HEK293 (cell line): Measurements from ENCODE around the gene HK2.

Source experiments
- CTCF ChIA-PET: fragments of 350-600 bp; formaldehyde crosslinking; extraction: SDS; loops from one replicate; lab custom pipeline; 2021; ENCODE audit warnings: antibody characterized with exemption; lab: Yijun Ruan, JAX
- POLR2A ChIA-PET: fragments of 300-600 bp; formaldehyde crosslinking; extraction: SDS; loops from one replicate; lab custom pipeline; 2020; ENCODE audit warnings: antibody characterized with exemption, inconsistent platforms; lab: Yijun Ruan, JAX
- H3K27ac ChIP-seq: fragments of 200-500 bp; sonication (Bioruptor generic); 2 replicates; pipeline ENCODE4 v1.5.1; 2014; ENCODE audit warnings: low read depth, low read length, control low read depth, inconsistent platforms; ENCODE audit errors: extremely low read depth
- H3K36me3 ChIP-seq, 2 experiments: fragments of 200-500 bp in 1 of 2; sonication (Bioruptor generic) in 1 of 2; 1 replicate in 1 of 2; 2 replicates in 1 of 2; pipeline ENCODE4 v1.5.1; 2014 to 2017; ENCODE audit warnings: inconsistent platforms in 2 of 2, low read length in 2 of 2; ENCODE audit not compliant: control insufficient read depth in 2 of 2, insufficient read depth in 1 of 2
- H3K4me1 ChIP-seq: fragments of 200-500 bp; sonication (Bioruptor generic); 2 replicates; pipeline ENCODE4 v1.5.1; 2014; ENCODE audit warnings: mild to moderate bottlenecking, low read length, inconsistent platforms; ENCODE audit not compliant: control insufficient read depth, insufficient read depth
- H3K4me3 ChIP-seq: 2 replicates; pipeline ENCODE4 v1.5.1; 2011; ENCODE audit warnings: low read depth, mild to moderate bottlenecking, control low read depth, low read length, moderate library complexity
- H3K9me3 ChIP-seq: fragments of 200-500 bp; sonication (Bioruptor generic); 2 replicates; pipeline ENCODE4 v1.5.1; 2014; ENCODE audit warnings: low read depth, low read length, inconsistent platforms; ENCODE audit not compliant: control insufficient read depth, insufficient read depth
- GFI1B ChIP-seq: fragments of 450-650 bp; formaldehyde crosslinking; IDR thresholded peaks from 2 replicates; pipeline ENCODE4 v1.5.1; 2016; ENCODE audit warnings: missing biosample characterization, missing genetic modification characterization
- HOXC10 ChIP-seq: sonication (generic); formaldehyde crosslinking; IDR thresholded peaks from 2 replicates; pipeline ENCODE4 v1.8.1; 2023; ENCODE audit warnings: mild to moderate bottlenecking, missing genetic modification reagents
- HOXD13 ChIP-seq: sonication (generic); formaldehyde crosslinking; IDR thresholded peaks from 2 replicates; pipeline ENCODE4 v1.8.0; 2022; ENCODE audit warnings: missing genetic modification reagents, borderline replicate concordance
- KLF1 ChIP-seq: fragments of 450-650 bp; formaldehyde crosslinking; IDR thresholded peaks from 2 replicates; pipeline ENCODE4 v1.5.1; 2016; ENCODE audit warnings: missing biosample characterization, missing genetic modification characterization
- KLF9 ChIP-seq: fragments of 450-650 bp; formaldehyde crosslinking; IDR thresholded peaks from 2 replicates; pipeline ENCODE4 v1.5.1; 2016; ENCODE audit warnings: missing biosample characterization, missing genetic modification characterization, low read depth
- REST ChIP-seq: fragments of 450-650 bp; formaldehyde crosslinking; IDR thresholded peaks from 2 replicates; pipeline ENCODE4 v1.5.1; 2016; ENCODE audit warnings: missing biosample characterization, missing genetic modification characterization
- ZBTB21 ChIP-seq: fragments of 450-650 bp; formaldehyde crosslinking; IDR thresholded peaks from 2 replicates; pipeline ENCODE4 v1.5.1; 2017; ENCODE audit warnings: missing biosample characterization, missing genetic modification characterization
- ZNF146 ChIP-seq: fragments of 450-650 bp; formaldehyde crosslinking; IDR thresholded peaks from 2 replicates; pipeline ENCODE4 v1.5.1; 2016; ENCODE audit warnings: missing biosample characterization, missing genetic modification characterization
- ZNF26 ChIP-seq: fragments of 450-650 bp; formaldehyde crosslinking; IDR thresholded peaks from 2 replicates; pipeline ENCODE4 v1.5.1; 2016; ENCODE audit warnings: missing biosample characterization, missing genetic modification characterization
- ZNF280C ChIP-seq: fragments of 450-650 bp; formaldehyde crosslinking; IDR thresholded peaks from 2 replicates; pipeline ENCODE4 v1.5.1; 2016; ENCODE audit warnings: missing biosample characterization, missing genetic modification characterization
- ZNF350 ChIP-seq: fragments of 450-650 bp; formaldehyde crosslinking; IDR thresholded peaks from 2 replicates; pipeline ENCODE4 v1.5.0; 2017; ENCODE audit warnings: missing biosample characterization, mild to moderate bottlenecking, missing genetic modification characterization
- ZNF514 ChIP-seq: fragments of 450-650 bp; formaldehyde crosslinking; IDR thresholded peaks from 2 replicates; pipeline ENCODE4 v1.5.1; 2016; ENCODE audit warnings: missing biosample characterization, missing genetic modification characterization
- ZNF623 ChIP-seq: fragments of 450-650 bp; formaldehyde crosslinking; IDR thresholded peaks from 2 replicates; pipeline ENCODE4 v1.5.1; 2016; ENCODE audit warnings: missing biosample characterization, missing genetic modification characterization
- ZNF704 ChIP-seq: fragments of 450-650 bp; formaldehyde crosslinking; IDR thresholded peaks from 2 replicates; pipeline ENCODE4 v1.5.1; 2016; ENCODE audit warnings: missing biosample characterization, missing genetic modification characterization
- ZNF792 ChIP-seq: fragments of 450-650 bp; formaldehyde crosslinking; IDR thresholded peaks from 2 replicates; pipeline ENCODE4 v1.5.1; 2016; ENCODE audit warnings: missing biosample characterization, missing genetic modification characterization
- TF ChIP-seq, protein P1 (sequence below): fragments of 450-650 bp; formaldehyde crosslinking; conservative IDR thresholded peaks from 2 replicates; pipeline ENCODE4 v1.5.1; 2016; ENCODE audit warnings: low read depth, missing biosample characterization, missing genetic modification characterization
- TF ChIP-seq, protein P2 (sequence below): fragments of 450-650 bp; formaldehyde crosslinking; IDR thresholded peaks from 2 replicates; pipeline ENCODE4; 2016; ENCODE audit warnings: missing biosample characterization, missing genetic modification characterization

The HK2 gene

GRCh38 chr2:74824679-74825078 is 9.2 kb upstream of the HK2 start (continued):
- TF ChIP-seq HOXD13 (no peak), ZNF280C (no peak), REST (tag by site-specific recombination) (no peak), KLF9 (tag by site-specific recombination) (no peak), ZBTB21 (tag by site-specific recombination) (no peak), HOXC10 (CRISPR knock-in tag) (no peak)

GRCh38 chr2:74828543-74828942 is 5.4 kb upstream of the HK2 start:
- POLR2A ChIA-PET, result no interaction called here
- TF ChIP-seq, protein P1, sequence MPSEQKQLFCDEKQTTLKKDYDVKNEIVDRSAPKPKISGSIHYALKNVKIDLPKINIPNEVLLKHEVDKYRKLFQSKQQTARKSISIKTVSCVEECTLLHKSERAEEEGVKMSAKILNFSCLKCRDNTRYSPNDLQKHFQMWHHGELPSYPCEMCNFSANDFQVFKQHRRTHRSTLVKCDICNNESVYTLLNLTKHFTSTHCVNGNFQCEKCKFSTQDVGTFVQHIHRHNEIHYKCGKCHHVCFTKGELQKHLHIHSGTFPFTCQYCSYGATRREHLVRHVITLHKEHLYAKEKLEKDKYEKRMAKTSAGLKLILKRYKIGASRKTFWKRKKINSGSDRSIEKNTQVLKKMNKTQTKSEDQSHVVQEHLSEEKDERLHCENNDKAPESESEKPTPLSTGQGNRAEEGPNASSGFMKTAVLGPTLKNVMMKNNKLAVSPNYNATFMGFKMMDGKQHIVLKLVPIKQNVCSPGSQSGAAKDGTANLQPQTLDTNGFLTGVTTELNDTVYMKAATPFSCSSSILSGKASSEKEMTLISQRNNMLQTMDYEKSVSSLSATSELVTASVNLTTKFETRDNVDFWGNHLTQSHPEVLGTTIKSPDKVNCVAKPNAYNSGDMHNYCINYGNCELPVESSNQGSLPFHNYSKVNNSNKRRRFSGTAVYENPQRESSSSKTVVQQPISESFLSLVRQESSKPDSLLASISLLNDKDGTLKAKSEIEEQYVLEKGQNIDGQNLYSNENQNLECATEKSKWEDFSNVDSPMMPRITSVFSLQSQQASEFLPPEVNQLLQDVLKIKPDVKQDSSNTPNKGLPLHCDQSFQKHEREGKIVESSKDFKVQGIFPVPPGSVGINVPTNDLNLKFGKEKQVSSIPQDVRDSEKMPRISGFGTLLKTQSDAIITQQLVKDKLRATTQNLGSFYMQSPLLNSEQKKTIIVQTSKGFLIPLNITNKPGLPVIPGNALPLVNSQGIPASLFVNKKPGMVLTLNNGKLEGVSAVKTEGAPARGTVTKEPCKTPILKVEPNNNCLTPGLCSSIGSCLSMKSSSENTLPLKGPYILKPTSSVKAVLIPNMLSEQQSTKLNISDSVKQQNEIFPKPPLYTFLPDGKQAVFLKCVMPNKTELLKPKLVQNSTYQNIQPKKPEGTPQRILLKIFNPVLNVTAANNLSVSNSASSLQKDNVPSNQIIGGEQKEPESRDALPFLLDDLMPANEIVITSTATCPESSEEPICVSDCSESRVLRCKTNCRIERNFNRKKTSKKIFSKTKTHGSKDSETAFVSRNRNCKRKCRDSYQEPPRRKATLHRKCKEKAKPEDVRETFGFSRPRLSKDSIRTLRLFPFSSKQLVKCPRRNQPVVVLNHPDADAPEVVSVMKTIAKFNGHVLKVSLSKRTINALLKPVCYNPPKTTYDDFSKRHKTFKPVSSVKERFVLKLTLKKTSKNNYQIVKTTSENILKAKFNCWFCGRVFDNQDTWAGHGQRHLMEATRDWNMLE (tag by site-specific recombination), result no peak
- TF ChIP-seq GFI1B (tag by site-specific recombination) (no peak), ZNF350 (tag by site-specific recombination) (no peak), ZNF146 (tag by site-specific recombination) (no peak), ZNF792 (no peak), ZNF514 (tag by site-specific recombination) (no peak), ZNF26 (no peak), ZNF623 (tag by site-specific recombination) (no peak), ZNF704 (no peak), KLF1 (tag by site-specific recombination) (no peak)
- TF ChIP-seq, protein P2, sequence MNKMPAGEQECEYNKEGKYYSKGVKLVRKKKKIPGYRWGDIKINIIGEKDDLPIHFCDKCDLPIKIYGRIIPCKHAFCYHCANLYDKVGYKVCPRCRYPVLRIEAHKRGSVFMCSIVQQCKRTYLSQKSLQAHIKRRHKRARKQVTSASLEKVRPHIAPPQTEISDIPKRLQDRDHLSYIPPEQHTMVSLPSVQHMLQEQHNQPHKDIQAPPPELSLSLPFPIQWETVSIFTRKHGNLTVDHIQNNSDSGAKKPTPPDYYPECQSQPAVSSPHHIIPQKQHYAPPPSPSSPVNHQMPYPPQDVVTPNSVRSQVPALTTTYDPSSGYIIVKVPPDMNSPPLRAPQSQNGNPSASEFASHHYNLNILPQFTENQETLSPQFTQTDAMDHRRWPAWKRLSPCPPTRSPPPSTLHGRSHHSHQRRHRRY (tag by site-specific recombination), result no peak
- H3K4me3 ChIP-seq, result no peak overlapping the region
- H3K27ac ChIP-seq, result no peak overlapping the region
- H3K4me1 ChIP-seq, result no peaks in the 10 kb centered on the region
- H3K9me3 ChIP-seq, result no peaks in the 10 kb centered on the region
- no peaks in the 10 kb centered on the region for H3K36me3 ChIP-seq
- CTCF ChIA-PET, result no interaction called here
